Lung (tissue), 12 donors: ENCODE data around the gene NAALADL2. TPM values are rescaled to one million over a fixed set of nuclear protein-coding genes. Genes with fewer than 3 reads are reported as not detected.
"Not testable (repeated sequence)": the region's sequence is repeated elsewhere in the genome, so short reads cannot be mapped to it uniquely, and the experiment has no call there.

Source experiments
- ATAC-seq: fragments of 200-7000 bp; cut with Tn5 transposase; one replicate; pipeline ENCODE4 v1.9.1; 2020; ENCODE audit warnings: moderate number of reproducible peaks; ENCODE audit not compliant: insufficient read depth, low FRiP score
- DNase-seq, 3 donors: peaks; one replicate each; pipeline ENCODE4 v3.0.0-alpha.2; 2013 to 2017
- H3K27ac ChIP-seq, 2 donors: one replicate each; pipeline ENCODE4 v1.5.1; 2013; ENCODE audit warnings: mild to moderate bottlenecking in 2 of 2, moderate library complexity in 2 of 2, control low read depth in 1 of 2, inconsistent platforms in 1 of 2, low read depth in 1 of 2, low read length in 1 of 2
- H3K27me3 ChIP-seq, 3 donors: one replicate each; pipeline ENCODE4 v1.5.1; 2013; ENCODE audit warnings: low read length in 2 of 3; ENCODE audit not compliant: control insufficient read depth in 3 of 3, insufficient read depth in 3 of 3
- H3K36me3 ChIP-seq, 4 donors: one replicate each; pipeline ENCODE4 v1.5.1; 2013; ENCODE audit warnings: low read length in 4 of 4, mild to moderate bottlenecking in 1 of 4, moderate library complexity in 1 of 4; ENCODE audit not compliant: control insufficient read depth in 4 of 4, insufficient read depth in 4 of 4
- H3K4me1 ChIP-seq, 5 donors: one replicate each; pipeline ENCODE4 v1.5.1; 2013; ENCODE audit warnings: low read length in 5 of 5, mild to moderate bottlenecking in 2 of 5, moderate library complexity in 1 of 5; ENCODE audit not compliant: control insufficient read depth in 5 of 5, insufficient read depth in 5 of 5
- H3K4me3 ChIP-seq: one replicate; pipeline ENCODE4 v1.5.1; 2013; ENCODE audit warnings: mild to moderate bottlenecking, control low read depth, moderate library complexity
- H3K9ac ChIP-seq, 2 donors: one replicate each; pipeline ENCODE4 v1.5.1; 2013; ENCODE audit warnings: low read length in 2 of 2, control low read depth in 1 of 2; ENCODE audit not compliant: insufficient read depth in 1 of 2
- H3K9me3 ChIP-seq, 4 donors: one replicate each; pipeline ENCODE4 v1.5.1; 2013; ENCODE audit warnings: low read length in 3 of 4, mild to moderate bottlenecking in 1 of 4, moderate library complexity in 1 of 4; ENCODE audit not compliant: control insufficient read depth in 4 of 4, insufficient read depth in 3 of 4
- WGBS, 2 donors: extraction: QIAGEN DNeasy Blood & Tissue Kit; methylation state at CpG; one replicate each; pipeline ENCODE4 v1.1.7; 2013; 5-methylcytosine and 5-hydroxymethylcytosine counted together
- polyA plus RNA-seq, 2 donors: library from polyadenylated mRNA; stranded (reverse); fragments of 200-250 nt; gene quantifications; one replicate each; pipeline ENCODE4 v1.2.1, GENCODE V29; 2013
- total RNA-seq, 2 donors: library from RNA; depleted of rRNA in 1 of 2; stranded (reverse); fragments of >200 nt in 1 of 2; gene quantifications; one replicate each; pipeline ENCODE4 v1.2.1, GENCODE V29; 2014 to 2021
- TF ChIP-seq, protein P1 (sequence below): IDR thresholded peaks from 2 replicates; pipeline ENCODE4 v1.5.1; 2012; ENCODE audit warnings: mild to moderate bottlenecking; ENCODE audit errors: control extremely low read depth, extremely low read depth
- donor health status: control.
- donor health status: control.
- donor health status: Bipolar disorder and iron deficiency.
- donor health status: healthy.
- donor health status: DM: yes; HTN: yes; CAD: no.

NAALADL2 gene
- total and polyA plus RNA-seq, 4 donors = 0.49 to 46.7 (median 4.7) TPM

DNA sequence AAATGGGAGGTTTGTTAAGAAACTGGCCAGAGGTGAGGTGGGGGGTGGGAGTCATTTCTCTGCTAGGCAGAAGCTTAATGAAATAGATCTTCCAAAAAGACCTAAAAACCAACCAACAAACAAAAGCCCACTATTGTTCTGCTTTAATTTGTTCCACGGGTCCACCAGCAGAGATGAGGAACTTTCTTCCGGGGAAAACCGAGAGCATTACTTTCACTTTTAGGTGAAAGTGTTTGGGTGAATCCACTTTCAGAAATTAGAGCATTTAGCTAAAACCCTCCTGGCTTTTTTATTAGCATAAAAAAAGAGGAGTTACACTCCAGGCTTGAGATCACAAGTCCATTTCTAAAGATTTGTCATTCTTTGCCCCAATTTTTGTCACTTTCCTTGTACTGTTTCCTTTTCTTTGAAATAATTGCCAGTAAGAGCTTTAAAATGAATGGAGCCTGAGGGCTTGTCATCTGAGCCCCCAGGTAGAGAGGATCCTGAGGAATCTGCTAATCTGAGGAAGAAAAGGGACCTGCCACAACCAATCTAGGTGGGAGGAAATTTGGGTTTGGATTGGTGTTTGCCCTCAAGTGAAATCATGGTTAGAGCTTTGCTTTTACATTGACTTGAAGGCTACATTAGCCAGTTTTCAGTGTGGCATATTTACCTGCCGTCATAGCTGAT lies 667.6 kb downstream of the NAALADL2 start:
- WGBS, 2 donors = 34 to 46% methylated on average over 4 of the region's 4 CpGs
- TF ChIP-seq, protein P1, sequence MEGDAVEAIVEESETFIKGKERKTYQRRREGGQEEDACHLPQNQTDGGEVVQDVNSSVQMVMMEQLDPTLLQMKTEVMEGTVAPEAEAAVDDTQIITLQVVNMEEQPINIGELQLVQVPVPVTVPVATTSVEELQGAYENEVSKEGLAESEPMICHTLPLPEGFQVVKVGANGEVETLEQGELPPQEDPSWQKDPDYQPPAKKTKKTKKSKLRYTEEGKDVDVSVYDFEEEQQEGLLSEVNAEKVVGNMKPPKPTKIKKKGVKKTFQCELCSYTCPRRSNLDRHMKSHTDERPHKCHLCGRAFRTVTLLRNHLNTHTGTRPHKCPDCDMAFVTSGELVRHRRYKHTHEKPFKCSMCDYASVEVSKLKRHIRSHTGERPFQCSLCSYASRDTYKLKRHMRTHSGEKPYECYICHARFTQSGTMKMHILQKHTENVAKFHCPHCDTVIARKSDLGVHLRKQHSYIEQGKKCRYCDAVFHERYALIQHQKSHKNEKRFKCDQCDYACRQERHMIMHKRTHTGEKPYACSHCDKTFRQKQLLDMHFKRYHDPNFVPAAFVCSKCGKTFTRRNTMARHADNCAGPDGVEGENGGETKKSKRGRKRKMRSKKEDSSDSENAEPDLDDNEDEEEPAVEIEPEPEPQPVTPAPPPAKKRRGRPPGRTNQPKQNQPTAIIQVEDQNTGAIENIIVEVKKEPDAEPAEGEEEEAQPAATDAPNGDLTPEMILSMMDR = no peak
- Histone ChIP-seq H3K27me3 (no peaks in the 10 kb centered on the region), H3K36me3 (no peaks in the 10 kb centered on the region), H3K9ac (peak overlapping the region; percentile 3 to 27), H3K4me1 (no peaks in the 10 kb centered on the region), H3K27ac (no peak overlapping the region), H3K9me3 (no peaks in the 10 kb centered on the region), H3K4me3 (peak overlapping the region; percentile 16)
- peak in 2 of 3 donors; percentile 15 to 22 for DNase-seq
- no peak for ATAC-seq

DNA sequence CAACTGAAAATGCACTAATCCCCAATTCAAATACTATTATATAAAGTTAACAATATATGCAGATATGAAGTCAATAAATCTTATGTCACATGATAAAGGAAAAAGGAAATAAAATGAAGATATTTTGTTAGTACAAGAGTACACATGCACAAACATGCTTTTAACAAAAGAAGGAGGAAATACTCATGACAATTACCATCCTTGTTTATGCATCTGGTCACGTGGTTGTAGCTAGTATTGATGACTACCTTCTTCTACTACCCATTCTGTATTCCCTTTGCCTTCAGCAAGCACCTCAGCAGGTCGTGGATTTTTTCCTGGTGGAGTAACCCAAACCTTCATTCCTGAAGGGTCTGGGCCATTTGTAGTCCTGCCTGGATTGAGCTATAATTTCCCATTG lies 669.6 kb downstream of the NAALADL2 start:
- not testable (repeated sequence) for ATAC-seq, H3K27me3 ChIP-seq, H3K4me3 ChIP-seq, DNase-seq, H3K27ac ChIP-seq, H3K9me3 ChIP-seq, H3K4me1 ChIP-seq, H3K36me3 ChIP-seq, H3K9ac ChIP-seq
- 71 to 74% methylated on average over 2 of the region's 2 CpGs for WGBS, 2 donors

DNA sequence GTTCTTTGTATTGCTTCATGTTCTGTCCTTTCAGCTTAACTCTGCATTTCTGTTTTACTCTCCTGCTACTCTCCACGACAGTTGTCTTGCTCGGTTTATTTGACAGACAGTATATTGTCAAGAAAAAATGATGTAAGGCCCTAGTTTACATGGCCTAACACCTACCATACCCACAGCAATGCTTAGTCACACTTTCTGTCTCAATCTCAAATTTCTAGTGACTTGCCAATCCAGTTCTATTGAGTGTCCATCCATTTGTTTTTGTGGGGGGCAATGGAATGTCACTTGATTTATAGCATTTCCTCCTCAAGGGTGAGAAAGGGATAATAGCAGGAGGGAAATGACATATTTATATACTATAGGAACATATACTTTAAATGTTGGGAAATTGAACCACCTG lies 676.2 kb downstream of the NAALADL2 start:
- TF ChIP-seq, protein P1 = no peak
- Histone ChIP-seq H3K4me3 (no peak overlapping the region), H3K36me3 (no peaks in the 10 kb centered on the region), H3K9me3 (no peaks in the 10 kb centered on the region), H3K4me1 (no peaks in the 10 kb centered on the region), H3K27me3 (no peaks in the 10 kb centered on the region), H3K9ac (no peak overlapping the region), H3K27ac (no peak overlapping the region)
- 76 to 77% methylated on average over 2 of the region's 2 CpGs for WGBS, 2 donors
- peak in 1 of 3 donors; percentile 2 for DNase-seq
- no peak for ATAC-seq

DNA sequence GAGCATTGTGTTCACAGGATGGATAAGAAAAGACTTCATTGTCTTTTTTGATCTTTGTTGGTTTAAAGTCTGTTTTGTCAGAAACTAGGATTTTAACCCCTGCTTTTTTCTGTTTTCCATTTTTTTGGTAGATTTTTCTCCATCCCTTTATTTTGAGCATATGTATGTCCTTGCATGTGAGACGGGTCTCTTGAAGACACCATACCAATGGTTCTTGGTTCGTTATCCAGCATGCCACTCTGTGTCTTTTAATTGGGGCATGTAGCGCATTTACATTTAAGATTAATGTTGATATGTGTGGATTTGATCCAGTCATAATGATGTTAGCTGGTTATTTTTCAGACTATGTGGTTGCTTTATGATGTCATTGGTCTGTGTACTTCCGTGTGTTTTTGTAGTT lies 687.0 kb downstream of the NAALADL2 start:
- WGBS, 2 donors = 94 to 95% methylated on average over 4 of the region's 4 CpGs

More for the DNA sequence above, 687.0 kb downstream of the NAALADL2 start:
- Histone ChIP-seq H3K36me3 (no peaks in the 10 kb centered on the region), H3K4me1 (no peaks in the 10 kb centered on the region), H3K27me3 (no peaks in the 10 kb centered on the region), H3K4me3 (no peak overlapping the region), H3K9me3 (no peaks in the 10 kb centered on the region), H3K27ac (no peak overlapping the region), H3K9ac (no peak overlapping the region)
- TF ChIP-seq, protein P1 = no peak
- DNase-seq (no peak), ATAC-seq (no peak)
